ENCODE measurements around the gene BTBD19.

- TF ChIP-seq CTCF (IDR thresholded peaks at IDR 0.05) (no peak), EZH2 (IDR thresholded peaks at IDR 0.05; ENCODE audit: borderline replicate concordance, insufficient read depth, low read depth, low read length, poor library complexity, severe bottlenecking) (no peak)
Measured at GRCh38 chr1:44860331-44860730, 52.0 kb downstream of the BTBD19 start.
